Calu3 (cell line): Measurements from ENCODE around the gene SLC9A8. TPM values are rescaled to one million over a fixed set of nuclear protein-coding genes. Genes with fewer than 3 reads are reported as not detected.

Source experiments
- BruUV-seq: library from RNA; stranded (reverse); fragments of 400-500 nt; replicated peaks from 2 replicates; lab custom pipeline; 2021; lab: Mats Ljungman, UMichigan
- CTCF ChIA-PET: fragments of 300-600 bp; sonication (Branson Sonifier 250); formaldehyde crosslinking; loops from one replicate; lab custom pipeline; 2022; ENCODE audit warnings: antibody characterized with exemption; lab: Charles Lee
- DNase-seq: peaks from one replicate; pipeline ENCODE4 v3.0.0; 2022
- H3K27ac Mint-ChIP-seq: one replicate; pipeline ENCODE4 v1.8.0; 2022; ENCODE audit warnings: mixed read lengths; ENCODE audit not compliant: unreplicated experiment
- H3K27me3 Mint-ChIP-seq: one replicate; pipeline ENCODE4 v1.8.0; 2022; ENCODE audit warnings: mixed read lengths; ENCODE audit not compliant: unreplicated experiment
- H3K36me3 Mint-ChIP-seq: one replicate; pipeline ENCODE4 v1.8.0; 2022; ENCODE audit warnings: mild to moderate bottlenecking, moderate library complexity, mixed read lengths; ENCODE audit not compliant: insufficient read depth, unreplicated experiment
- H3K4me1 Mint-ChIP-seq: one replicate; pipeline ENCODE4 v1.8.0; 2022; ENCODE audit warnings: mild to moderate bottlenecking, low read depth, mixed read lengths; ENCODE audit not compliant: unreplicated experiment
- H3K4me3 Mint-ChIP-seq: one replicate; pipeline ENCODE4 v1.8.0; 2022; ENCODE audit warnings: mild to moderate bottlenecking, low read depth, moderate library complexity, mixed read lengths; ENCODE audit not compliant: unreplicated experiment
- H3K9me3 Mint-ChIP-seq: one replicate; pipeline ENCODE4 v1.8.0; 2022; ENCODE audit warnings: low read depth, mixed read lengths; ENCODE audit not compliant: unreplicated experiment
- intact Hi-C: fragments of 100-400 bp; cut with micrococcal nuclease; formaldehyde crosslinking; loops from one replicate; pipeline ENCODE4 v1.10.0; 2022; ENCODE audit not compliant: unreplicated experiment
- total RNA-seq: library from RNA; stranded (reverse); gene quantifications from 2 replicates; pipeline ENCODE4 v1.2.3, GENCODE V29; 2022
- TF ChIP-seq, protein P1 (sequence below): fragments of 200-600 bp; IDR thresholded peaks from one replicate; pipeline ENCODE4 v1.8.0; 2022; ENCODE audit warnings: antibody characterized with exemption; ENCODE audit not compliant: unreplicated experiment

SLC9A8 gene
- total RNA-seq, 1 experiment from 2014 or later = 30.0 TPM

DNA sequence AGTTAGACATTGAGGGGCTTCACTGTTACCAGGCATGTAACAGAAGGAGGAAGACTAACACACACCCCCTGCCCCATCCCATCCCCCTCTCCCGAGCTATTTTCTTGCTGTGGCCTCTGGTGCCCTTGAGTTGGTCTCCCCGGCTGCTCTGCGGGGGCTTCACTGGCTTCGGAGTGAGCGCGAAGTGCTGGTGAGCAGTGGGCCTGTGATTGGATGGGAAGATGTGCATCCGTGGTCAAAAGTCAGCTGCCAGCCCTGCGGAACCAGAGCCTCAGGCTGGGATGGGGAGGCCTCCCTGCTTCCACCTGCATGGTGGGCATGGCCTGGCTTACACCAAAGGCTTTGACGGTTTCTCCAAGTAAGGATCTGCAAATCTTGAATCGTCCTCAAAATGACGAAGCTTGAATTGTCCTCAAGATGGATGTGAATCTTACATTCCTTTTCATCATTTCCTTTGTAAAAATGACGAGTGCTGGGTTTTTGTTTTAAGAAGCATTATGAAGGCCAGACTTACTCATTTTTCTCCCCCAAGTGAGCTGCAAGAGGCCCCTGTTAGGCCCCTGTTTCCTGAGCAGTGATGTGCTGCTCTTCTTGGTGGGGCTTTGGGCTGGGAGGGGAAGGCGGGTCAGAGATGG is 79.0 kb downstream of the SLC9A8 start:
- H3K27me3 Mint-ChIP-seq = no peaks in the 10 kb centered on the region
- TF ChIP-seq, protein P1, sequence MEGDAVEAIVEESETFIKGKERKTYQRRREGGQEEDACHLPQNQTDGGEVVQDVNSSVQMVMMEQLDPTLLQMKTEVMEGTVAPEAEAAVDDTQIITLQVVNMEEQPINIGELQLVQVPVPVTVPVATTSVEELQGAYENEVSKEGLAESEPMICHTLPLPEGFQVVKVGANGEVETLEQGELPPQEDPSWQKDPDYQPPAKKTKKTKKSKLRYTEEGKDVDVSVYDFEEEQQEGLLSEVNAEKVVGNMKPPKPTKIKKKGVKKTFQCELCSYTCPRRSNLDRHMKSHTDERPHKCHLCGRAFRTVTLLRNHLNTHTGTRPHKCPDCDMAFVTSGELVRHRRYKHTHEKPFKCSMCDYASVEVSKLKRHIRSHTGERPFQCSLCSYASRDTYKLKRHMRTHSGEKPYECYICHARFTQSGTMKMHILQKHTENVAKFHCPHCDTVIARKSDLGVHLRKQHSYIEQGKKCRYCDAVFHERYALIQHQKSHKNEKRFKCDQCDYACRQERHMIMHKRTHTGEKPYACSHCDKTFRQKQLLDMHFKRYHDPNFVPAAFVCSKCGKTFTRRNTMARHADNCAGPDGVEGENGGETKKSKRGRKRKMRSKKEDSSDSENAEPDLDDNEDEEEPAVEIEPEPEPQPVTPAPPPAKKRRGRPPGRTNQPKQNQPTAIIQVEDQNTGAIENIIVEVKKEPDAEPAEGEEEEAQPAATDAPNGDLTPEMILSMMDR = no peak
- DNase-seq = no peak
- CTCF ChIA-PET = interaction anchor here (0.5 to 1.0 kb wide), 3 partner anchors 14 to 870 kb away, joined by 3 to 6 read pairs (median 5); no protein-coding TSS in a partner anchor
- no peaks in the 10 kb centered on the region for H3K9me3 Mint-ChIP-seq
- no peak overlapping the region for H3K4me3 Mint-ChIP-seq
- H3K27ac Mint-ChIP-seq = no peak overlapping the region
- peaks cover 34% of the 10 kb centered on the region for H3K4me1 Mint-ChIP-seq
- H3K36me3 Mint-ChIP-seq = peaks cover 35% of the 10 kb centered on the region
- BruUV-seq = no TSS peak
- intact Hi-C loops = no loop called here

DNA sequence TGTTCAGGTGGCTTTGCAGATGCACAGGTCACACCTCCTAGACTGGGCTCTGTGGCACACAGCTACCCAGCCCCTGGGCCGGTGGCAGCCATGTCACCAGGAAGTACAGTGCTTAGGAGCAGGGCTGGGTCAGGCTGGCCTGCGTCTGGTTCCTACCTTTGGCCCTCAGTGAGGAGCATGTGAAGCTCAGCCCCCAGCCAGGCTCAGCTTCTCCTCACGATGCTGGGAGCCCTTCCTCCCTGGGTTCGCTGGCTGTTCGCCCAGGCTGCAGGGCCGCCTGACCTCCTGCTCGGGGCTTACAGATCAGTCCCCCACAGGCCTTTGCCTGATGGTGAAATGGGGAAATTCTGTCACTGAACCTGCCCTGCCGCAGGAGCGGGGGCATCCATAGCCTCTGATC is 79.6 kb downstream of the SLC9A8 start:
- no peak overlapping the region for H3K27ac Mint-ChIP-seq
- peaks cover 30% of the 10 kb centered on the region for H3K4me1 Mint-ChIP-seq
- intact Hi-C loops = no loop called here
- no peak overlapping the region for H3K4me3 Mint-ChIP-seq
- no TSS peak for BruUV-seq
- TF ChIP-seq, protein P1 = no peak
- CTCF ChIA-PET = interaction anchor here (0.5 to 1.0 kb wide), 2 partner anchors 15 to 870 kb away, joined by 3 to 6 read pairs; no protein-coding TSS in a partner anchor
- H3K9me3 Mint-ChIP-seq = no peaks in the 10 kb centered on the region
- DNase-seq = no peak
- H3K27me3 Mint-ChIP-seq = no peaks in the 10 kb centered on the region
- H3K36me3 Mint-ChIP-seq = peaks cover 32% of the 10 kb centered on the region

DNA sequence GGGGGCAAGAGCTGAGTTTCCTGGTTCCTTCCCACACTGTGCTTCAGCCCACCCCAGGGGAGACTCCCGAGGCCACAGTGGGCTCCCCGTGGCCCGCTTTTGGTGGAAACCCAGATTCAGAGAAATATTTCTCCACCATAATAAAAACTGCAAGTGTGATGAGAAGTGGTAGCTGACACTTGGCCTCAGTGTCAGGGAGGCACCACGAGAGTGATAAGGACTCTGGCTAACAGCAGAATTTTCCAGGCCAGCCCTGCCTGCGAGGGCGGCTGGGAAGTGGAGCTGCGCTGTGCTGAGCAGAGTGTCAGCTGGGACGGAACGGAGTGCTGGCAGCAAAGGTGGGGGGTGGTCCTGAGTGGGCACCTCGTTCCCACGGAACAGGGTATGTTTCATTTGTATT is 80.2 kb downstream of the SLC9A8 start:
- Mint-ChIP-seq H3K27me3 (no peaks in the 10 kb centered on the region), H3K4me1 (peaks cover 25% of the 10 kb centered on the region), H3K9me3 (no peaks in the 10 kb centered on the region), H3K4me3 (no peak overlapping the region), H3K27ac (no peak overlapping the region), H3K36me3 (peaks cover 27% of the 10 kb centered on the region)
- TF ChIP-seq, protein P1 = no peak
- intact Hi-C loops = no loop called here
- CTCF ChIA-PET = interaction anchor here (0.7 kb wide), 1 partner anchor 276 kb away, joined by 4 read pairs; no protein-coding TSS in a partner anchor
- no peak for DNase-seq
- BruUV-seq = no TSS peak

DNA sequence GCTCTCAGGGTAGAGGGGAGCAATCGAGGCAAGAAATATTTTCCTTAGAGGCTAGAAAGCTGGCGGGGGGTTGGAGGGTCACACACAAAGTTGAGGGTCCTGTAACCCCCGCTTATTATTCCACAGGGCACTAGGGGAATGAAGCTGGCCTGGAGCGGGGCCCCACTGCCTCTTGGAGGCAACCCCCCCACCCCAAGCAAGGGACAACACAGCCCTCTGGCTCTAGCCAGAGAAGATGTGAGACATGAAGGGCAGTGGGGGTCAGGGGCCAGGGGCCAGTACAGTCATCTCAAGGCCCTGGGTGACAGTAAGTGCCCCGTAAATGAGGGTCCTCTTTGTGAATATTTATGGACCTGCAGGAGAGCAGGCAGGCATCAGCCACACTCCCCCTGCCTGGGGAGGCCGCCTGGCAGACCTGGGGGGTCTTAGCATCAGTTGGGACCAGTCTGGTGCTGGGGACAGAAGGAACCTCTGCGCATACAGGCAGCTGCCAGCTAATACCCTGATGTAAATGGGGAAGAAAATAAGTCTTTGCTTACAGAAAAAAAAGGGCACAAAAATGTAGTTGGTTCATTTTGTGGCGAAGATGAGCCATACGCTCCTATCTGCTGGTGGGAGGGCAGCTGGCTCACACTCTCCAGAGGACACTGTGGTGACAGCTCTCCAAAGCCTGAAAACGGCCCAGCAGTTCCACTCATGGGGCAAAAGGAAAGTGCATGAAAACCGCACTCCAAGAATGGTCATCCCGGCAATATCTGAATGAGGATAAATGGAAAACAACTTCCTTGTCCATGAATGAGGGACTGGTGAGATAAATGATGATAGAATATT is 80.8 kb downstream of the SLC9A8 start:
- intact Hi-C loops = no loop called here
- no peak for DNase-seq
- H3K4me3 Mint-ChIP-seq = no peak overlapping the region
- no TSS peak for BruUV-seq
- no peaks in the 10 kb centered on the region for H3K9me3 Mint-ChIP-seq
- no peaks in the 10 kb centered on the region for H3K27me3 Mint-ChIP-seq
- peaks cover 21% of the 10 kb centered on the region for H3K36me3 Mint-ChIP-seq
- CTCF ChIA-PET = interaction anchor here (0.7 kb wide), 1 partner anchor 277 kb away, joined by 4 read pairs; no protein-coding TSS in a partner anchor
- no peak overlapping the region for H3K27ac Mint-ChIP-seq
- H3K4me1 Mint-ChIP-seq = peaks cover 18% of the 10 kb centered on the region
- TF ChIP-seq, protein P1 = no peak
